GM21528 (cell line): ENCODE measurements around the gene MAMLD1.
A peak's percentile ranks its signal among the peaks of the same experiment; 100 is the strongest.

Experiments
- ATAC-seq: cut with Tn5 transposase; IDR thresholded peaks from one replicate; pipeline ENCODE4 v1.9.1; 2021; ENCODE audit warnings: mild to moderate bottlenecking, moderate library complexity; ENCODE audit not compliant: unreplicated experiment, low FRiP score

MAMLD1 gene

GRCh38 chrX:150455215-150455608 is 92.1 kb downstream of the MAMLD1 start:
- no peak for ATAC-seq

GRCh38 chrX:150456466-150456865 is 93.3 kb downstream of the MAMLD1 start:
- ATAC-seq = no peak

GRCh38 chrX:150456941-150457340 is 93.8 kb downstream of the MAMLD1 start:
- ATAC-seq = no peak

- no peak for ATAC-seq
Measured at GRCh38 chrX:150459196-150459595, 96.1 kb downstream of the MAMLD1 start.

- no peak for ATAC-seq
Measured at GRCh38 chrX:150460063-150460462, 96.9 kb downstream of the MAMLD1 start.

GRCh38 chrX:150460781-150461180 is 97.7 kb downstream of the MAMLD1 start:
- ATAC-seq = no peak

- no peak for ATAC-seq
Measured at GRCh38 chrX:150463566-150463965, 100.4 kb downstream of the MAMLD1 start.

GRCh38 chrX:150464001-150464400 is 100.9 kb downstream of the MAMLD1 start:
- ATAC-seq = no peak

GRCh38 chrX:150465326-150465725 is 102.2 kb downstream of the MAMLD1 start:
- ATAC-seq = no peak

GRCh38 chrX:150465881-150466775 is 103.0 kb downstream of the MAMLD1 start:
- no peak for ATAC-seq

GRCh38 chrX:150472306-150472705 is 109.2 kb downstream of the MAMLD1 start:
- no peak for ATAC-seq

GRCh38 chrX:150473371-150473770 is 110.3 kb downstream of the MAMLD1 start:
- no peak for ATAC-seq

- ATAC-seq = no peak
Measured at GRCh38 chrX:150475461-150475860, 112.3 kb downstream of the MAMLD1 start.

GRCh38 chrX:150476164-150476699 is 113.1 kb downstream of the MAMLD1 start:
- ATAC-seq = no peak

- no peak for ATAC-seq
Measured at GRCh38 chrX:150477371-150477770, 114.3 kb downstream of the MAMLD1 start.

GRCh38 chrX:150478496-150479492 is 115.7 kb downstream of the MAMLD1 start:
- ATAC-seq = peak; percentile 61

GRCh38 chrX:150482537-150483206 is 119.6 kb downstream of the MAMLD1 start:
- ATAC-seq = no peak

- ATAC-seq = no peak
Measured at GRCh38 chrX:150483356-150483985, 120.4 kb downstream of the MAMLD1 start.

- no peak for ATAC-seq
Measured at GRCh38 chrX:150486011-150486410, 122.9 kb downstream of the MAMLD1 start.
